HCT116 (cell line): ENCODE measurements around the gene IL20RA. TPM values are rescaled to one million over a fixed set of nuclear protein-coding genes. Genes with fewer than 3 reads are reported as not detected.

Experiments used
- ATAC-seq: fragments of 200-7000 bp; cut with Tn5 transposase; 2 replicates; pipeline ENCODE4 v1.9.1; 2020; ENCODE audit warnings: mild to moderate bottlenecking, moderate library complexity
- BruUV-seq: library from RNA; stranded (reverse); fragments of 400-500 nt; replicated peaks from 2 replicates; lab custom pipeline; 2021; lab: Mats Ljungman, UMichigan
- CTCF ChIA-PET: fragments of 300-600 bp; sonication (Branson Sonifier 250); formaldehyde crosslinking; loops from one replicate; lab custom pipeline; 2021; ENCODE audit warnings: antibody characterized with exemption; lab: Charles Lee
- POLR2A ChIA-PET: fragments of 300-600, 350-600 bp; sonication (Branson Sonifier 250); formaldehyde crosslinking; loops from one replicate; lab custom pipeline; 2021; ENCODE audit warnings: antibody characterized with exemption; lab: Charles Lee
- RAD21 ChIA-PET, 2 experiments: fragments of 300-600 bp; sonication (Branson Sonifier 250); formaldehyde crosslinking; loops; one replicate each; lab custom pipeline; 2023; ENCODE audit warnings: low total read pairs in 2 of 2; ENCODE audit not compliant: uncharacterized antibody in 2 of 2, unreplicated experiment in 2 of 2, low non-redundant PET in 1 of 2; lab: Charles Lee
- DNase-seq: peaks from one replicate; pipeline ENCODE4 v3.0.0-alpha.2; 2010; ENCODE audit warnings: low read depth, low spot score
- H2AFZ ChIP-seq: fragments of 200-600 bp; shearing (Covaris generic), sonication (generic); 2 replicates; pipeline ENCODE4 v1.6.1; 2017; ENCODE audit warnings: low read depth, mixed run types, mixed read lengths, antibody characterized with exemption, low read length; ENCODE audit not compliant: poor library complexity, severe bottlenecking
- H3K27ac ChIP-seq: 2 replicates; pipeline ENCODE4 v1.5.1; 2012; ENCODE audit warnings: low read depth, low read length
- H3K27me3 ChIP-seq: fragments of 200-600 bp; sonication (generic); 2 replicates; pipeline ENCODE4 v1.6.1; 2016; ENCODE audit warnings: mixed run types, low read length, mixed read lengths; ENCODE audit not compliant: insufficient read depth
- H3K36me3 ChIP-seq, 2 experiments: fragments of 200-500 bp in 1 of 2; fragments of 200-600 bp in 1 of 2; sonication (Bioruptor generic) in 1 of 2; sonication (generic) in 1 of 2; 2 replicates each; pipeline versions ENCODE4 v1.5.1 to v1.6.1; 2014 to 2016; ENCODE audit warnings: low read length in 2 of 2, inconsistent platforms in 1 of 2, mixed read lengths in 1 of 2, mixed run types in 1 of 2; ENCODE audit not compliant: insufficient read depth in 2 of 2, control insufficient read depth in 1 of 2
- H3K4me1 ChIP-seq, 2 experiments: fragments of 200-600 bp in 1 of 2; sonication (generic) in 1 of 2; 2 replicates each; pipeline versions ENCODE4 v1.5.1 to v1.6.1; 2012 to 2017; ENCODE audit warnings: low read length in 2 of 2, inconsistent platforms in 1 of 2, mild to moderate bottlenecking in 1 of 2, mixed read lengths in 1 of 2, mixed run types in 1 of 2, moderate library complexity in 1 of 2; ENCODE audit not compliant: insufficient read depth in 2 of 2, control insufficient read depth in 1 of 2
- H3K4me2 ChIP-seq: fragments of 200-600 bp; sonication (generic); 2 replicates; pipeline ENCODE4 v1.6.1; 2017; ENCODE audit warnings: mixed run types, low read length, mixed read lengths
- H3K4me3 ChIP-seq, 2 experiments: fragments of 200-600 bp in 1 of 2; sonication (generic) in 1 of 2; replicated peaks in 1 of 2; 2 replicates each; pipeline ENCODE4 v1.5.1; 2011 to 2016; ENCODE audit warnings: low read length in 2 of 2, control low read depth in 1 of 2, low read depth in 1 of 2, mild to moderate bottlenecking in 1 of 2, mixed read lengths in 1 of 2, mixed run types in 1 of 2
- H3K79me2 ChIP-seq: fragments of 200-600 bp; sonication (generic); 2 replicates; pipeline ENCODE4 v1.6.1; 2017; ENCODE audit warnings: mild to moderate bottlenecking, mixed run types, low read length, moderate library complexity, mixed read lengths; ENCODE audit not compliant: insufficient read depth
- H3K9ac ChIP-seq: fragments of 200-600 bp; sonication (generic); 2 replicates; pipeline ENCODE4 v1.6.1; 2016; ENCODE audit warnings: low read length, mixed read lengths
- H3K9me2 ChIP-seq: fragments of 200-600 bp; sonication (generic), shearing (Covaris generic); 2 replicates; pipeline ENCODE4 v1.6.1; 2017; ENCODE audit warnings: mixed run types, mild to moderate bottlenecking, moderate library complexity; ENCODE audit not compliant: insufficient read depth
- H3K9me3 ChIP-seq, 2 experiments: fragments of 200-500 bp in 1 of 2; fragments of 200-600 bp in 1 of 2; sonication (Bioruptor generic) in 1 of 2; sonication (generic) in 1 of 2; 2 replicates each; pipeline ENCODE4 v1.6.1; 2014 to 2017; ENCODE audit warnings: low read length in 2 of 2, mixed read lengths in 2 of 2, inconsistent platforms in 1 of 2, low read depth in 1 of 2, mild to moderate bottlenecking in 1 of 2, mixed run types in 1 of 2, moderate library complexity in 1 of 2; ENCODE audit not compliant: control insufficient read depth in 1 of 2, insufficient read depth in 1 of 2
- H4K20me1 ChIP-seq: fragments of 200-600 bp; sonication (generic), shearing (Covaris generic); 2 replicates; pipeline ENCODE4 v1.6.1; 2017; ENCODE audit warnings: mixed run types, mild to moderate bottlenecking, moderate library complexity; ENCODE audit not compliant: insufficient read depth
- CBX3 ChIP-seq: IDR thresholded peaks from 2 replicates; pipeline ENCODE4 v1.6.1; 2012; ENCODE audit warnings: low read depth
- CEBPB ChIP-seq: IDR thresholded peaks from 2 replicates; pipeline ENCODE4 v1.6.1; 2012; ENCODE audit warnings: low read depth
- EGR1 ChIP-seq: IDR thresholded peaks from 2 replicates; pipeline ENCODE4 v1.6.1; 2012; ENCODE audit warnings: low read depth
- ELF1 ChIP-seq: IDR thresholded peaks from 2 replicates; pipeline ENCODE4 v1.6.1; 2012; ENCODE audit warnings: low read depth, borderline replicate concordance
- EZH2phosphoT487 ChIP-seq: fragments of 200-600 bp; IDR thresholded peaks from 2 replicates; pipeline ENCODE4 v1.6.1; 2018; ENCODE audit warnings: antibody characterized with exemption, borderline replicate concordance
- FOSL1 ChIP-seq: IDR thresholded peaks from 2 replicates; pipeline ENCODE4 v1.6.1; 2012; ENCODE audit warnings: low read depth
- JUND ChIP-seq: IDR thresholded peaks from 2 replicates; pipeline ENCODE4 v1.6.1; 2012
- POLR2A ChIP-seq: IDR thresholded peaks from 2 replicates; pipeline ENCODE4 v1.7.0; 2011; ENCODE audit warnings: borderline replicate concordance; ENCODE audit not compliant: insufficient read depth, insufficient read length; ENCODE audit errors: extremely low read depth
- POLR2AphosphoS5 ChIP-seq: IDR thresholded peaks from 2 replicates; pipeline ENCODE4 v1.6.1; 2011; ENCODE audit warnings: mild to moderate bottlenecking, low read depth, low read length, moderate library complexity
- RAD21 ChIP-seq: IDR thresholded peaks from 2 replicates; pipeline ENCODE4 v1.6.1; 2012; ENCODE audit warnings: low read depth, mild to moderate bottlenecking
- SIN3A ChIP-seq: IDR thresholded peaks from 2 replicates; pipeline ENCODE4 v1.6.1; 2012; ENCODE audit warnings: low read depth
- SP1 ChIP-seq: IDR thresholded peaks from 2 replicates; pipeline ENCODE4 v1.6.1; 2012; ENCODE audit warnings: low read depth
- SRF ChIP-seq: IDR thresholded peaks from 2 replicates; pipeline ENCODE4 v1.6.1; 2012; ENCODE audit warnings: low read depth
- TCF7L2 ChIP-seq: IDR thresholded peaks from 2 replicates; pipeline ENCODE4 v1.7.0; 2011; ENCODE audit warnings: borderline replicate concordance, inconsistent platforms; ENCODE audit not compliant: insufficient read depth, insufficient read length; ENCODE audit errors: extremely low read depth
- YY1 ChIP-seq: IDR thresholded peaks from 2 replicates; pipeline ENCODE4 v1.6.1; 2011; ENCODE audit warnings: low read length, low read depth, moderate library complexity, mild to moderate bottlenecking; ENCODE audit not compliant: insufficient replicate concordance; ENCODE audit errors: extremely low read depth
- ZFX ChIP-seq: fragments of 450-650 bp; IDR thresholded peaks from 2 replicates; pipeline ENCODE4 v1.6.1; 2017
- intact Hi-C: fragments of 100-400 bp; cut with micrococcal nuclease; formaldehyde crosslinking; loops from 2 replicates; pipeline ENCODE4 v1.10.0; 2022
- total RNA-seq: library from RNA; stranded (reverse); gene quantifications from one replicate; pipeline ENCODE4 v1.2.1, GENCODE V29; 2021; ENCODE audit not compliant: unreplicated experiment
- TF ChIP-seq, protein P1 (sequence below): IDR thresholded peaks from 2 replicates; pipeline ENCODE4 v1.6.1; 2012
- TF ChIP-seq, protein P2 (sequence below): IDR thresholded peaks from 2 replicates; pipeline ENCODE4 v1.6.1; 2012

The IL20RA gene
- total RNA-seq, 1 experiment from 2014 or later, result 1.1 TPM

DNA sequence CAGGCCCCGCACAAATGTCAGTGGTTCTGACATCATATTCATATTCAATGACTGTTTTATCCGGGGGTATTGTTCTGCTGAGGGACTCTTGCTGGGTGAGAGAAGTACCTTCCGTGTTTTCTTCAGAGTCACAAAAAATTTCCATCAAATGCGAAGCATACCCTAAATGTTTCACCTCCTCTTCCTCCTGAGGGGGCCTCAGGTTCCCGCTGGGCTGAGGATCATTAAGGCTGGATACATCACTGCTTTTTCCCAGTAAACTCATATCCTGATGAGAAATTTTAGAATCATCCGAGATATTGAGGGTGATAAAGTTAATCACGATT is 42.8 kb downstream of the IL20RA start (continued):
- TF ChIP-seq EZH2phosphoT487, result no peak
- no peak for TF ChIP-seq RAD21
- TF ChIP-seq YY1, result no peak
- no peak for TF ChIP-seq TCF7L2
- TF ChIP-seq EGR1, result no peak
- TF ChIP-seq, protein P1, sequence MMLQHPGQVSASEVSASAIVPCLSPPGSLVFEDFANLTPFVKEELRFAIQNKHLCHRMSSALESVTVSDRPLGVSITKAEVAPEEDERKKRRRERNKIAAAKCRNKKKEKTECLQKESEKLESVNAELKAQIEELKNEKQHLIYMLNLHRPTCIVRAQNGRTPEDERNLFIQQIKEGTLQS, result no peak

DNA sequence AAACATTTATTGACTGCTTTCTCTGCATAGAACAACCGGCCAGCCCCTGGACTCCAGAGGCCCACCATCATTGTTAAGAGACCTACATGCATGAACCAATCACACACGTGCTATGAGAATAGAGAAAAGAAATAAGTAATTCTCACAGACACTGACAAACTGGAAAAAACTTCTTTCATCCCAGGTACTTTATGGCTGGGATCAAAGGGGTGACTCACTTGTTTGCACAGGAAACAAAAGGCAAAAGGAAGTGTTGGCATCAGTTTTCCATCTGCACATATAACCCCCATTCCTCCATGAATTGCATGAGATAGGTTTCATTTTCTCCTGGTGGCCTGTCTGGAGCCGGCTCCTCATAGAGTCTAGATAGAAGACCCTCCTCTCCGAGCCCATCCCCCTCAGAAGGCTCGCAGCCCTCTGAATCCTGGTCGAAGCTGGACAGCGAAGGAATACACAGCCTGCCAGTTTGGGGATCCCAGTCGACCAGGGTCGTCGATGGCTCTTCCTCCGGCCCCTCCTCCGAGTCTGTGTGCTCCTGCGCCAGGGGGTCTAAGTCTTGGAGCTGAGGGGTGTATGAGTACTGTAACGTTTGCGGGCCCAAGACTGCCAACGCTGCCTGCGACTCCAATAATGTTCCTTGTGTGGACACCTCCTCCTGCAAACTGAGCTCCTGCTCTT is 43.3 kb downstream of the IL20RA start:
- ChIA-PET RAD21 (no interaction called here), POLR2A (no interaction called here), CTCF (no interaction called here)
- TF ChIP-seq CEBPB (peak; percentile 55; the same call in 1 of the 2 replicates), RAD21 (no peak), SP1 (peak; percentile 81), TCF7L2 (peak; percentile 99), ZFX (no peak), EGR1 (no peak), FOSL1 (peak; percentile 94), POLR2A (no peak), POLR2AphosphoS5 (peak; percentile 33; the same call in 1 of the 2 replicates), ELF1 (no peak), SRF (peak; percentile 71), CBX3 (peak; percentile 85), SIN3A (peak; percentile 41; the same call in 1 of the 2 replicates), JUND (peak; percentile 96)
- TF ChIP-seq, protein P1, result peak; percentile 44; the same call in 1 of the 2 replicates
- TF ChIP-seq, protein P2, sequence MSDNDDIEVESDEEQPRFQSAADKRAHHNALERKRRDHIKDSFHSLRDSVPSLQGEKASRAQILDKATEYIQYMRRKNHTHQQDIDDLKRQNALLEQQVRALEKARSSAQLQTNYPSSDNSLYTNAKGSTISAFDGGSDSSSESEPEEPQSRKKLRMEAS, result peak; percentile 58
- Histone ChIP-seq H3K36me3 (no peaks in the 10 kb centered on the region; a peak in 1 of 4 replicates), H3K4me2 (peak overlapping the region; percentile 77), H3K9me3 (no peaks in the 10 kb centered on the region), H2AFZ (peak overlapping the region; percentile 69), H3K27me3 (no peaks in the 10 kb centered on the region), H3K27ac (no peak overlapping the region), H4K20me1 (no peaks in the 10 kb centered on the region), H3K9me2 (no peaks in the 10 kb centered on the region), H3K4me3 (peak overlapping the region in 1 of 2 experiments; percentile 35; a peak in 2 of 4 replicates), H3K79me2 (no peaks in the 10 kb centered on the region), H3K4me1 (peaks cover 21 to 33% of the 10 kb centered on the region in 2 experiments), H3K9ac (peak overlapping the region; percentile 0; the same call in 1 of the 2 replicates)
- no TSS peak for BruUV-seq
- peak; percentile 74 for DNase-seq
- peak; percentile 82 for ATAC-seq
- intact Hi-C loops, result no loop called here
